ENCODE results near the gene FOXS1.
A peak's percentile ranks its signal among the peaks of the same experiment; 100 is the strongest.

FOXS1 gene

DNA sequence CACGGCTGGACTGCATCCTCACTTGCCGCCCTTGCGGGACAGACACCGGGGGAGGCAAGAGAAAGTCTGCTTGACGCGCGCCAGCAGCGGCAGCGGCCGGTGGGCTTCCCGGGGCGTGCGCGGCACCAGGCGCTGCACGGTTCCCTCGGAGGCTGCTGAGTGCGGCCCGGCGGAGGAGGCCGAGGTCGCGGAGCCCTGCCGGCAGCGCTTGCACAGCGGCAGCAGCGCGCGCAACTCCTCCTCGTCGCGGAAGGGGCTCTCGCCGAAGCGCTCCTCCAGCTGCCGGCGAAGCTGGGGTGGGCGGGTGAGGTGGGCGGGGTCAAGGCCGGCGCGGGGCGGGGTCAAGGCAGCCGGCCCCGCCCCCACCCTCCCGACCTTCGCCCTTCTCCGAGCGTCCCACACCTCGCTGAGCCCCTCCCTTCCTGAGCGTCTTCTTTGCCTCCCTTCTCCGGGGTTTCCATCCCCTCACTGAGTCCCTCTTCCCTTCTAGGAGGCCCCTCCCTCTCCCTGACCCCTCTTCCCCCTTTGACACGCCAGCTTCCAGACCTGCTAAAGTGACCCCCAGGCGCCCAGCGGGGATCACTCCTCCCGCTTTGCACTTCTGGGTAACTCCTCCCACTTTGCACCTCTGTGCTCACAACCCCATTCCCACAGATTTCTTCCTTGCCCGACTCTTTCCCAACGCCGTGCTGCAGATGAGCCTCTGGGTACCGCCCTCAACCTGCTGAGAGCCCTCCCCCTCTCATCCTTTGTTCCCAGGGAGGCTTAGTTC, 16.2 kb upstream of the FOXS1 start:
- H3K27me3 ChIP-seq (replicated peaks; ENCODE audit: insufficient read depth, low read length), result peaks cover 98% of the 10 kb centered on the region
- no peaks in the 10 kb centered on the region for H3K79me2 ChIP-seq (ENCODE audit: low read length)
- TF ChIP-seq EZH2 (optimal IDR thresholded peaks at IDR 0.05; ENCODE audit: low read depth, low read length), result peak; percentile 80
- TF ChIP-seq, protein P1, sequence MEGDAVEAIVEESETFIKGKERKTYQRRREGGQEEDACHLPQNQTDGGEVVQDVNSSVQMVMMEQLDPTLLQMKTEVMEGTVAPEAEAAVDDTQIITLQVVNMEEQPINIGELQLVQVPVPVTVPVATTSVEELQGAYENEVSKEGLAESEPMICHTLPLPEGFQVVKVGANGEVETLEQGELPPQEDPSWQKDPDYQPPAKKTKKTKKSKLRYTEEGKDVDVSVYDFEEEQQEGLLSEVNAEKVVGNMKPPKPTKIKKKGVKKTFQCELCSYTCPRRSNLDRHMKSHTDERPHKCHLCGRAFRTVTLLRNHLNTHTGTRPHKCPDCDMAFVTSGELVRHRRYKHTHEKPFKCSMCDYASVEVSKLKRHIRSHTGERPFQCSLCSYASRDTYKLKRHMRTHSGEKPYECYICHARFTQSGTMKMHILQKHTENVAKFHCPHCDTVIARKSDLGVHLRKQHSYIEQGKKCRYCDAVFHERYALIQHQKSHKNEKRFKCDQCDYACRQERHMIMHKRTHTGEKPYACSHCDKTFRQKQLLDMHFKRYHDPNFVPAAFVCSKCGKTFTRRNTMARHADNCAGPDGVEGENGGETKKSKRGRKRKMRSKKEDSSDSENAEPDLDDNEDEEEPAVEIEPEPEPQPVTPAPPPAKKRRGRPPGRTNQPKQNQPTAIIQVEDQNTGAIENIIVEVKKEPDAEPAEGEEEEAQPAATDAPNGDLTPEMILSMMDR (IDR thresholded peaks at IDR 0.05; ENCODE audit: low read length), result no peak
- no peaks in the 10 kb centered on the region for H4K20me1 ChIP-seq (ENCODE audit: insufficient read depth, low read length)
- no peak overlapping the region for H3K4me3 ChIP-seq (ENCODE audit: low read length)
- peaks cover 11% of the 10 kb centered on the region for H3K4me1 ChIP-seq (ENCODE audit: low read length)
- no peaks in the 10 kb centered on the region for H3K9me2 ChIP-seq (replicated peaks; ENCODE audit: insufficient read depth, low read length)
- H3K4me2 ChIP-seq (ENCODE audit: low read depth, low read length), result peak overlapping the region; percentile 40; the same call in 1 of the 2 replicates
- no peak overlapping the region for H2AFZ ChIP-seq (ENCODE audit: low read length)
- H3K9ac ChIP-seq (ENCODE audit: low read length), result no peak overlapping the region
- no peaks in the 10 kb centered on the region for H3K9me3 ChIP-seq (replicated peaks; ENCODE audit: insufficient read depth, low read length)
- no peak overlapping the region for H3K27ac ChIP-seq (ENCODE audit: low read length)
- H3K36me3 ChIP-seq (replicated peaks; ENCODE audit: insufficient read depth, low read length), result no peaks in the 10 kb centered on the region
- H3F3A ChIP-seq (ENCODE audit: insufficient read depth, low read length), result no peaks in the 10 kb centered on the region
- DNase-seq, result no peak

DNA sequence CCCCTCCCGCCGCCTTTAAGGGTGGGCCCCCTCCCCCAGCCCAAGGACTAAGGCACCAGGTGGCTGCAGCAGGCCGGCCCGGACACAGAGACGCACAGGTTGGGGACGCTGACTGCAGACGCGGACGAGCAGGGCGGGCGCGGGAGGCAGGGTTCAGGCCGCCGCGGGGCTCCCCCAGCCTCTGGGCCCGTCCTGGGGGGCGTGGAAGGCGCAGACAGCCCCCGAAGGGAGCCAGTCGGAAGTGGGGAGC, 15.7 kb upstream of the FOXS1 start:
- Histone ChIP-seq H3K9me3 (replicated peaks; ENCODE audit: insufficient read depth, low read length) (no peaks in the 10 kb centered on the region), H3K9me2 (replicated peaks; ENCODE audit: insufficient read depth, low read length) (no peaks in the 10 kb centered on the region), H3K27me3 (replicated peaks; ENCODE audit: insufficient read depth, low read length) (peaks cover 98% of the 10 kb centered on the region), H4K20me1 (ENCODE audit: insufficient read depth, low read length) (no peaks in the 10 kb centered on the region), H2AFZ (ENCODE audit: low read length) (no peak overlapping the region), H3K36me3 (replicated peaks; ENCODE audit: insufficient read depth, low read length) (no peaks in the 10 kb centered on the region), H3K27ac (ENCODE audit: low read length) (no peak overlapping the region), H3K79me2 (ENCODE audit: low read length) (no peaks in the 10 kb centered on the region), H3K4me3 (ENCODE audit: low read length) (no peak overlapping the region), H3K4me1 (ENCODE audit: low read length) (peaks cover 11% of the 10 kb centered on the region), H3K9ac (ENCODE audit: low read length) (no peak overlapping the region), H3K4me2 (ENCODE audit: low read depth, low read length) (peak overlapping the region; percentile 40; the same call in 1 of the 2 replicates), H3F3A (ENCODE audit: insufficient read depth, low read length) (no peaks in the 10 kb centered on the region)
- TF ChIP-seq EZH2 (optimal IDR thresholded peaks at IDR 0.05; ENCODE audit: low read depth, low read length) (no peak), EZH2phosphoT487 (IDR thresholded peaks at IDR 0.05; ENCODE audit: low read length) (no peak)
- TF ChIP-seq, protein P1 (IDR thresholded peaks at IDR 0.05; ENCODE audit: low read length), result no peak
- no peak for DNase-seq

DNA sequence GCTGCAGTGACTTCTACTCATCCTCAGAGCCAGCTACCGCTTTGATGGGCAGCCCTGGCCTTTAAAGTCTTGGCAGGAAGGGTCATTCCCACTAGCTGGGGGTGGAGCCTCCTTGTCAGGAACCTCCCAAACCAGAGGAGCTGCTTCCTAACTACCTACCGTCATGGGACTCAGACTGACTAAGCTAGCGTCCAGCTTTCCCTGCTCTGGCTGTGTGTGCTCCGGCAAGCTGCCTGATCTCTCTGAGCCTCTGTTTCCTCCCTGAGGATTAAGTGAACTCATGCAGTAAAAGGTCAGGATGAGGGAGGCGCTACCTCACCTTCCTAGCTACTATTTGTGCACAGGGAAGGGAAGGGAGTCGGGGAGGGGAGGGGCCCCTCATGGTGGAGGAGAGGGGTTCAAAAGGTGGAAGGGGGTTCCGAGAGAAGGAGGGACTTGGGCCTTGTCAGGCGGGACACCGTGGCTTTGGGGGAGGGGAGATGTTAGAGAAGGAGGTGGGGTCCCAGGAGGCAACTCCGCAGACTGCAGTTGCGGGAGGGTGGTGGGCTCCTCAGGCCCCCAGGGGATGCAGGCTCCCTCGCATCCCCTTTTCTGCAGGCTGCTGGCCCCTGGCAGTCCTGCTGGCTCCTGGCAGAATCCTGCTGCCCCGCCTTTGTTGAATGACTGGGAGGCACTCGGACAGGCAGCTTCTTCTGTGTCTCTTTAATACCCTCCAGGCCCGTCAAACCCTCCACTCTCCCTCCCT, 15.2 kb upstream of the FOXS1 start:
- no peak overlapping the region for H3K4me3 ChIP-seq (ENCODE audit: low read length)

More for the DNA sequence above, 15.2 kb upstream of the FOXS1 start:
- Histone ChIP-seq H3K4me1 (ENCODE audit: low read length) (peaks cover 11% of the 10 kb centered on the region), H3K79me2 (ENCODE audit: low read length) (no peaks in the 10 kb centered on the region), H2AFZ (ENCODE audit: low read length) (no peak overlapping the region), H3K9me3 (replicated peaks; ENCODE audit: insufficient read depth, low read length) (no peaks in the 10 kb centered on the region), H3K4me2 (ENCODE audit: low read depth, low read length) (no peak overlapping the region), H3K36me3 (replicated peaks; ENCODE audit: insufficient read depth, low read length) (no peaks in the 10 kb centered on the region), H3K9me2 (replicated peaks; ENCODE audit: insufficient read depth, low read length) (no peaks in the 10 kb centered on the region), H3F3A (ENCODE audit: insufficient read depth, low read length) (no peaks in the 10 kb centered on the region), H3K27me3 (replicated peaks; ENCODE audit: insufficient read depth, low read length) (peaks cover 98% of the 10 kb centered on the region), H4K20me1 (ENCODE audit: insufficient read depth, low read length) (no peaks in the 10 kb centered on the region), H3K9ac (ENCODE audit: low read length) (no peak overlapping the region), H3K27ac (ENCODE audit: low read length) (no peak overlapping the region)
- DNase-seq, result no peak
- TF ChIP-seq, protein P1 (IDR thresholded peaks at IDR 0.05; ENCODE audit: low read length), result no peak
- no peak for TF ChIP-seq EZH2phosphoT487 (IDR thresholded peaks at IDR 0.05; ENCODE audit: low read length)
- no peak for TF ChIP-seq EZH2 (optimal IDR thresholded peaks at IDR 0.05; ENCODE audit: low read depth, low read length)

Data from MM.1S (cell line).